SU-DHL-6 (cell line): ENCODE data around the gene NAT8.
"Not testable (repeated sequence)": the region's sequence is repeated elsewhere in the genome, so short reads cannot be mapped to it uniquely, and the experiment has no call there.

Experiments
- CTCF ChIP-seq: fragments of 200-600 bp; sonication (generic); IDR thresholded peaks from one replicate; pipeline ENCODE4 v1.5.1; 2017; ENCODE audit warnings: antibody characterized with exemption, mild to moderate bottlenecking, low read length, moderate library complexity; ENCODE audit not compliant: insufficient read depth, poor library complexity, severe bottlenecking
- EZH2phosphoT487 ChIP-seq: fragments of 200-600 bp; sonication (generic), shearing (Covaris generic); conservative IDR thresholded peaks from 2 replicates; pipeline ENCODE4 v1.6.1; 2018; ENCODE audit warnings: mild to moderate bottlenecking, antibody characterized with exemption, low read length, moderate library complexity, mixed read lengths

- TF ChIP-seq CTCF, EZH2phosphoT487: not testable (repeated sequence)
Observed at GRCh38 chr2:73674696-73675157, 32.5 kb upstream of the NAT8 start.
